ENCODE measurements around the gene PRKCZ.

PRKCZ gene

DNA sequence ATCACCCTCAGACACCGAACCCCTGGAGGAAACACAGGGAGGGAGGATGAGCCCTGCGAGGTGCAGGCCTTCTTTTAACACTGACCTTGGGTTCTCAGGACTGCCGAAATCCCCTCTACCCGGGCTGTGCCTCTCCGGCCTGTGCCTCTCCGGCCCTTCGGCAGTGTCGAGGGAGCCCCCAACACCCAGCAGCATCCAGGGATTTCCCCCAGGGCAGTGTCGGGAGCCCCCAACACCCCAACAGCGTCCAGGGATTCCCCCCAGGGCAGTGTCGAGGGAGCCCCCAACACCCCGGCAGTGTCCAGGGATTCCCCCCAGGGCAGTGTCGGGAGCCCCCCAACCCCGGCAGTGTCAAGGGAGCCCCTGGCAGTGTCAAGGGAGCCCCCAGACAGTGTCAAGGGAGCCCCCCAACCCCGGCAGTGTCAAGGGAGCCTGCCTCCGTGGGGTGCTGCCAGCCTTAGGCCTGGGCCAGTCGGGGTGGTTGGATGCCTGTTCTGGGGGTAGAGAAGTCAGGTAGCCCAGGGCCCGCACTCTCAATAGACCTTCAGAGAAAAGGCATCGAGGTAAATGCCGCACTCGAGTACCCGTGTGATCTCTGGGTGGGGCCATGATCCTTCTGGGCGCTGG, 57.5 kb downstream of the PRKCZ start:
- no peaks in the 10 kb centered on the region for H3K9me3 ChIP-seq
- H3K27ac ChIP-seq = no peak overlapping the region
- H3K27me3 ChIP-seq = no peaks in the 10 kb centered on the region
- H3K4me1 ChIP-seq (ENCODE audit: control insufficient read depth in 1 of 2, insufficient read depth in 1 of 2, low read depth in 1 of 2, low read length in 1 of 2) = peaks cover 0 to 1% of the 10 kb centered on the region in 2 experiments
- no peaks in the 10 kb centered on the region for H3K36me3 ChIP-seq
- H3K4me3 ChIP-seq (ENCODE audit: low read depth in 1 of 2, low read length in 1 of 2) = no peak overlapping the region
- TF ChIP-seq CTCF (IDR thresholded peaks at IDR 0.05) = no peak

DNA sequence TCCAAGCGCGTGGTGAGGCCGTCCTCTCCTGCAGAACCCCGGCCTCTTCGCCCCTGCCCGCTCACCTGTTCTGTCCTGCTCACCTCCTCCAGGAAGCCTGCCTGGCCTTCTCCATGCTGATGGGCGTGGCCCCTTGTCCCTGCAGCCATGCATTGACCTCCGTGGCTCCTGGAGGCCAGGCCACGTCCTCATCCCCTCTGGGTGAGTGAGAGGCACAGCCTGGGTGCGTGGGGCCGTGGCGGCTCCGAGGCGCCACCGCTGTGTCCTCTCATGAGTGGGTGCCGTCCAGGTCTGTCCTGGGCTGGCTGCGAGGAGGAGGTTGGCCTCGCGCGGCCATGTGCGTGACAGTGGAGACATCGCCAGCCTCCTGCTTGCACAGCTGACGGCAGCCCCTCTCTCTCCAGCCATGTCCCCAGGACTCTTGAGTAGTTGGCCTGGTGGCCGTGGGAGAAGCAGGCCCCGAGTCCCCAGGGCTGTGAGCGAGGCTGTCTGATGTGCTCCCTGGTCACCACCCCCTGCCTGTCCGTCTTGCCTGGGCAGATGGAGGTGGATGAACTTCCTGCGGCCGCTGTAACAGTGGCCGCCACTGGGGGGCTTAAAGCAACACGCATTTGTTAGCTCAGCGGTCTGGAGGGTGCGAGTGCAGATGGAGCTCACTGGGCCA, 58.1 kb downstream of the PRKCZ start:
- Histone ChIP-seq H3K9me3 (no peaks in the 10 kb centered on the region), H3K27ac (no peak overlapping the region), H3K27me3 (no peaks in the 10 kb centered on the region), H3K4me3 (ENCODE audit: low read depth in 1 of 2, low read length in 1 of 2) (no peak overlapping the region), H3K4me1 (ENCODE audit: control insufficient read depth in 1 of 2, insufficient read depth in 1 of 2, low read depth in 1 of 2, low read length in 1 of 2) (peaks cover 0 to 5% of the 10 kb centered on the region in 2 experiments), H3K36me3 (no peaks in the 10 kb centered on the region)
- TF ChIP-seq CTCF (IDR thresholded peaks at IDR 0.05) = no peak

- H3K27ac ChIP-seq = no peak overlapping the region
- H3K36me3 ChIP-seq = no peaks in the 10 kb centered on the region
- H3K4me3 ChIP-seq (ENCODE audit: low read depth in 1 of 2, low read length in 1 of 2) = no peak overlapping the region
- H3K4me1 ChIP-seq (ENCODE audit: control insufficient read depth in 1 of 2, insufficient read depth in 1 of 2, low read depth in 1 of 2, low read length in 1 of 2) = peaks cover 0 to 5% of the 10 kb centered on the region in 2 experiments
- H3K27me3 ChIP-seq = no peaks in the 10 kb centered on the region
- no peaks in the 10 kb centered on the region for H3K9me3 ChIP-seq
- no peak for TF ChIP-seq CTCF (IDR thresholded peaks at IDR 0.05)
Measured at GRCh38 chr1:2108877-2109580, 58.8 kb downstream of the PRKCZ start.

DNA sequence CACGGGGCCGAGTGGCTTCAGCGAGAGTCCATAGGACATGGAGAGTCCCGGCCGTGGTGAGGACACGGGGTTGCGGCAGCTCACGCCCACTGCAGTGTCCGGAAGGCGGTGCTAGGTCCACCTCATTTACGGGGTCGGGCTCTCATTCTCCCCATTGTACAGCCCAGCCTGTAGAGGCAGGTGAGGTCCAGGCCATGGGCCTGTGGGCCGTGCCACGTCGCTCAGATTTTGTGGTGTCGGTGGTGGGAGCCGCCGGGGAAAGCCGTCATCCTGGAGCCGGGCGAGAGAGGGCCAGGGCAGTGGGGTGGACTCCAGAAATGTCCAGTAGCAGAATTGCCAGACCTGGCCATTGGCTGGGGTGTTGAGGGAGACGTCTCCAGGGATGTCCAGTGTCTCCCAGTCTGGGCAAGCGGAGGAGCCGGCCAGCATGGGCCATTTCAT, 59.4 kb downstream of the PRKCZ start:
- H3K4me3 ChIP-seq (ENCODE audit: low read depth in 1 of 2, low read length in 1 of 2) = no peak overlapping the region
- H3K36me3 ChIP-seq = no peaks in the 10 kb centered on the region
- no peak overlapping the region for H3K27ac ChIP-seq
- no peak for TF ChIP-seq CTCF (IDR thresholded peaks at IDR 0.05)
- H3K9me3 ChIP-seq = no peaks in the 10 kb centered on the region
- H3K27me3 ChIP-seq = no peaks in the 10 kb centered on the region
- peaks cover 0 to 5% of the 10 kb centered on the region in 2 experiments for H3K4me1 ChIP-seq (ENCODE audit: control insufficient read depth in 1 of 2, insufficient read depth in 1 of 2, low read depth in 1 of 2, low read length in 1 of 2)

- Histone ChIP-seq H3K27ac (no peak overlapping the region), H3K4me3 (ENCODE audit: low read depth in 1 of 2, low read length in 1 of 2) (no peak overlapping the region), H3K36me3 (no peaks in the 10 kb centered on the region), H3K27me3 (no peaks in the 10 kb centered on the region), H3K9me3 (no peaks in the 10 kb centered on the region), H3K4me1 (ENCODE audit: control insufficient read depth in 1 of 2, insufficient read depth in 1 of 2, low read depth in 1 of 2, low read length in 1 of 2) (peaks cover 0 to 5% of the 10 kb centered on the region in 2 experiments)
- no peak for TF ChIP-seq CTCF (IDR thresholded peaks at IDR 0.05)
Measured at GRCh38 chr1:2110191-2110737, 60.1 kb downstream of the PRKCZ start.
